Measurements from ENCODE around the gene HIVEP2. TPM values are rescaled to one million over a fixed set of nuclear protein-coding genes. Genes with fewer than 3 reads are reported as not detected.

The HIVEP2 gene
- total RNA-seq, 1 donor from 2014 or later: 38.4 TPM

GRCh38 chr6:142823256-142823902 is 121.6 kb downstream of the HIVEP2 start:
- DNase-seq (ENCODE audit: low spot score): no peak
- peaks cover 3% of the 10 kb centered on the region for H3K27me3 Mint-ChIP-seq (ENCODE audit: insufficient read depth)
- H3K36me3 Mint-ChIP-seq (ENCODE audit: low read depth): peaks cover 23% of the 10 kb centered on the region
- intact Hi-C loops (cut with micrococcal nuclease): loop anchor here (5.0 kb wide), 3 partner anchors 34 to 676 kb away; partner anchors contain the start of genes NMBR and VTA1
- peaks cover 76% of the 10 kb centered on the region for H3K4me1 Mint-ChIP-seq (ENCODE audit: low read depth)
- no peaks in the 10 kb centered on the region for H3K9me3 Mint-ChIP-seq
- H3K27ac Mint-ChIP-seq: peak overlapping the region; percentile 81
- no peak overlapping the region for H3K4me3 Mint-ChIP-seq

GRCh38 chr6:142822842-142823241 is 122.1 kb downstream of the HIVEP2 start:
- Mint-ChIP-seq H3K27ac (peak overlapping the region; percentile 81), H3K36me3 (ENCODE audit: low read depth) (peaks cover 19% of the 10 kb centered on the region), H3K4me3 (peak overlapping the region; percentile 24), H3K9me3 (no peaks in the 10 kb centered on the region), H3K4me1 (ENCODE audit: low read depth) (peaks cover 72% of the 10 kb centered on the region), H3K27me3 (ENCODE audit: insufficient read depth) (peaks cover 3% of the 10 kb centered on the region)
- intact Hi-C loops (cut with micrococcal nuclease): loop anchor here (1.0 to 5.0 kb wide), 5 partner anchors 10 to 676 kb away; partner anchors contain the start of genes NMBR and VTA1
- no peak for DNase-seq (ENCODE audit: low spot score)

GRCh38 chr6:142822383-142822782 is 122.6 kb downstream of the HIVEP2 start:
- H3K27ac Mint-ChIP-seq: peak overlapping the region; percentile 81
- DNase-seq (ENCODE audit: low spot score): no peak
- peaks cover 71% of the 10 kb centered on the region for H3K4me1 Mint-ChIP-seq (ENCODE audit: low read depth)
- peaks cover 3% of the 10 kb centered on the region for H3K27me3 Mint-ChIP-seq (ENCODE audit: insufficient read depth)
- intact Hi-C loops (cut with micrococcal nuclease): loop anchor here (1.0 to 5.0 kb wide), 5 partner anchors 11 to 675 kb away; partner anchors contain the start of genes NMBR and VTA1
- H3K4me3 Mint-ChIP-seq: peak overlapping the region; percentile 24
- H3K9me3 Mint-ChIP-seq: no peaks in the 10 kb centered on the region
- peaks cover 19% of the 10 kb centered on the region for H3K36me3 Mint-ChIP-seq (ENCODE audit: low read depth)

GRCh38 chr6:142821860-142822259 is 123.1 kb downstream of the HIVEP2 start:
- H3K4me1 Mint-ChIP-seq (ENCODE audit: low read depth): peaks cover 70% of the 10 kb centered on the region
- DNase-seq (ENCODE audit: low spot score): no peak
- no peak overlapping the region for H3K4me3 Mint-ChIP-seq
- H3K36me3 Mint-ChIP-seq (ENCODE audit: low read depth): peaks cover 20% of the 10 kb centered on the region
- H3K27ac Mint-ChIP-seq: peak overlapping the region; percentile 70
- intact Hi-C loops (cut with micrococcal nuclease): loop anchor here (1.0 to 5.0 kb wide), 6 partner anchors 11 to 675 kb away; partner anchors contain the start of genes NMBR and VTA1
- peaks cover 3% of the 10 kb centered on the region for H3K27me3 Mint-ChIP-seq (ENCODE audit: insufficient read depth)
- no peaks in the 10 kb centered on the region for H3K9me3 Mint-ChIP-seq

GRCh38 chr6:142821164-142821716 is 123.7 kb downstream of the HIVEP2 start:
- H3K4me1 Mint-ChIP-seq (ENCODE audit: low read depth): peaks cover 74% of the 10 kb centered on the region
- H3K27me3 Mint-ChIP-seq (ENCODE audit: insufficient read depth): peaks cover 3% of the 10 kb centered on the region
- peak overlapping the region; percentile 70 for H3K27ac Mint-ChIP-seq
- no peak for DNase-seq (ENCODE audit: low spot score)
- no peaks in the 10 kb centered on the region for H3K9me3 Mint-ChIP-seq
- peaks cover 27% of the 10 kb centered on the region for H3K36me3 Mint-ChIP-seq (ENCODE audit: low read depth)
- no peak overlapping the region for H3K4me3 Mint-ChIP-seq
- intact Hi-C loops (cut with micrococcal nuclease): loop anchor here (2.0 to 5.0 kb wide), 4 partner anchors 36 to 674 kb away; partner anchors contain the start of genes NMBR and VTA1

GRCh38 chr6:142820338-142821051 is 124.5 kb downstream of the HIVEP2 start:
- peak overlapping the region; percentile 85 for H3K4me3 Mint-ChIP-seq
- DNase-seq (ENCODE audit: low spot score): no peak
- H3K27ac Mint-ChIP-seq: peak overlapping the region; percentile 98
- intact Hi-C loops (cut with micrococcal nuclease): loop anchor here (1.0 to 5.0 kb wide), 6 partner anchors 22 to 673 kb away; partner anchors contain the start of genes NMBR and VTA1
- peaks cover 76% of the 10 kb centered on the region for H3K4me1 Mint-ChIP-seq (ENCODE audit: low read depth)
- H3K9me3 Mint-ChIP-seq: no peaks in the 10 kb centered on the region
- H3K27me3 Mint-ChIP-seq (ENCODE audit: insufficient read depth): peaks cover 3% of the 10 kb centered on the region
- peaks cover 27% of the 10 kb centered on the region for H3K36me3 Mint-ChIP-seq (ENCODE audit: low read depth)

GRCh38 chr6:142819603-142820337 is 125.2 kb downstream of the HIVEP2 start:
- intact Hi-C loops (cut with micrococcal nuclease): loop anchor here (1.0 to 5.0 kb wide), 10 partner anchors 8 to 672 kb away; partner anchors contain the start of genes NMBR and VTA1
- Mint-ChIP-seq H3K36me3 (ENCODE audit: low read depth) (peaks cover 29% of the 10 kb centered on the region), H3K4me1 (ENCODE audit: low read depth) (peaks cover 75% of the 10 kb centered on the region), H3K4me3 (peak overlapping the region; percentile 85), H3K27ac (peak overlapping the region; percentile 98), H3K27me3 (ENCODE audit: insufficient read depth) (peaks cover 3% of the 10 kb centered on the region), H3K9me3 (no peaks in the 10 kb centered on the region)
- peak; percentile 50 for DNase-seq (ENCODE audit: low spot score)

GRCh38 chr6:142816486-142816885 is 128.5 kb downstream of the HIVEP2 start:
- no peak overlapping the region for H3K27ac Mint-ChIP-seq
- no peak for DNase-seq (ENCODE audit: low spot score)
- no peak overlapping the region for H3K4me3 Mint-ChIP-seq
- H3K9me3 Mint-ChIP-seq: no peaks in the 10 kb centered on the region
- intact Hi-C loops (cut with micrococcal nuclease): no loop called here
- peaks cover 39% of the 10 kb centered on the region for H3K36me3 Mint-ChIP-seq (ENCODE audit: low read depth)
- peaks cover 3% of the 10 kb centered on the region for H3K27me3 Mint-ChIP-seq (ENCODE audit: insufficient read depth)
- peaks cover 73% of the 10 kb centered on the region for H3K4me1 Mint-ChIP-seq (ENCODE audit: low read depth)

GRCh38 chr6:142816031-142816430 is 128.9 kb downstream of the HIVEP2 start:
- Mint-ChIP-seq H3K4me1 (ENCODE audit: low read depth) (peaks cover 73% of the 10 kb centered on the region), H3K27ac (no peak overlapping the region), H3K36me3 (ENCODE audit: low read depth) (peaks cover 39% of the 10 kb centered on the region), H3K27me3 (ENCODE audit: insufficient read depth) (peaks cover 3% of the 10 kb centered on the region), H3K9me3 (no peaks in the 10 kb centered on the region), H3K4me3 (no peak overlapping the region)
- DNase-seq (ENCODE audit: low spot score): no peak
- intact Hi-C loops (cut with micrococcal nuclease): no loop called here

- peak overlapping the region; percentile 77 for H3K27ac Mint-ChIP-seq
- intact Hi-C loops (cut with micrococcal nuclease): loop anchor here (1.0 to 5.0 kb wide), 9 partner anchors 7 to 132 kb away; no protein-coding TSS in a partner anchor
- peaks cover 50% of the 10 kb centered on the region for H3K36me3 Mint-ChIP-seq (ENCODE audit: low read depth)
- H3K27me3 Mint-ChIP-seq (ENCODE audit: insufficient read depth): no peaks in the 10 kb centered on the region
- H3K9me3 Mint-ChIP-seq: no peaks in the 10 kb centered on the region
- H3K4me3 Mint-ChIP-seq: no peak overlapping the region
- no peak for DNase-seq (ENCODE audit: low spot score)
- H3K4me1 Mint-ChIP-seq (ENCODE audit: low read depth): peaks cover 59% of the 10 kb centered on the region
Observed at GRCh38 chr6:142811923-142812322, 133.1 kb downstream of the HIVEP2 start.

- H3K27me3 Mint-ChIP-seq (ENCODE audit: insufficient read depth): no peaks in the 10 kb centered on the region
- H3K4me1 Mint-ChIP-seq (ENCODE audit: low read depth): peaks cover 56% of the 10 kb centered on the region
- intact Hi-C loops (cut with micrococcal nuclease): loop anchor here (1.0 to 5.0 kb wide), 9 partner anchors 8 to 133 kb away; no protein-coding TSS in a partner anchor
- peak overlapping the region; percentile 3 for H3K4me3 Mint-ChIP-seq
- H3K9me3 Mint-ChIP-seq: no peaks in the 10 kb centered on the region
- peak overlapping the region; percentile 77 for H3K27ac Mint-ChIP-seq
- peak; percentile 15 for DNase-seq (ENCODE audit: low spot score)
- H3K36me3 Mint-ChIP-seq (ENCODE audit: low read depth): peaks cover 47% of the 10 kb centered on the region
Observed at GRCh38 chr6:142810952-142811514, 133.9 kb downstream of the HIVEP2 start.

- H3K4me1 Mint-ChIP-seq (ENCODE audit: low read depth): peaks cover 63% of the 10 kb centered on the region
- no peak overlapping the region for H3K4me3 Mint-ChIP-seq
- intact Hi-C loops (cut with micrococcal nuclease): loop anchor here (2.0 to 5.0 kb wide), 4 partner anchors 38 to 75 kb away; no protein-coding TSS in a partner anchor
- no peaks in the 10 kb centered on the region for H3K9me3 Mint-ChIP-seq
- peaks cover 49% of the 10 kb centered on the region for H3K36me3 Mint-ChIP-seq (ENCODE audit: low read depth)
- no peak for DNase-seq (ENCODE audit: low spot score)
- H3K27me3 Mint-ChIP-seq (ENCODE audit: insufficient read depth): no peaks in the 10 kb centered on the region
- no peak overlapping the region for H3K27ac Mint-ChIP-seq
Observed at GRCh38 chr6:142809947-142810346, 135.0 kb downstream of the HIVEP2 start.
